ENCODE data around the gene RWDD1.
"Not testable (repeated sequence)": the region's sequence is repeated elsewhere in the genome, so short reads cannot be mapped to it uniquely, and the experiment has no call there.

RWDD1 gene

DNA sequence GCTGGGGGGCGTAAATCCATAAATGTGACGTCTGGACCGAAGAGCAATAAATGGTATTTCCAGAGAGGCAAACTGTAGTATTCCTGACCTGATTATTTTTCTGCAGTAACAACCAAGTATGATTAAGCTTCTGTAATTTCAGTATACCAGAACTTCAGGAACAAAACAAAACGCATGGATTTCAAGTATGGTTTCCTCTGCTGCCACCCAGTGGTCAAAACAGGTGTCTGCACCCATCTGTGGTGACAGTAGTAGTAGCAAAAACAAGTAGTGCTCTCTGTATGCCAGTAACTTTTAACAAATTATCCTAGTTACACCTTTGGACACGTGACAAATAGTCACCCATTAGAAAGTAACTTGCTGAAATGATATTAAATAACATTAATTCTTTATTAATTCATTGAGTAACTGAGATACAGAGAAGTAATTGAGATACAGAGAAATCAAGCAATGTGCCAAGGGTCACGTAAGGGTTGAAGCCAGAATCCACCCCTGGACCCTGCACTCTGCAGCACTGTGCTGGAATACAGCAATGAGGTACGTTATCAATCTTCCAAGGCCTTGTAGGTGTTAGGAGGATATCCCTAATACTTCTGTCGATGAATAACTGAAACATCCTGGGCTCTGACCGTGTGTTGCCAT, 9.8 kb upstream of the RWDD1 start:
- DNase-seq: peak; percentile 85

DNA sequence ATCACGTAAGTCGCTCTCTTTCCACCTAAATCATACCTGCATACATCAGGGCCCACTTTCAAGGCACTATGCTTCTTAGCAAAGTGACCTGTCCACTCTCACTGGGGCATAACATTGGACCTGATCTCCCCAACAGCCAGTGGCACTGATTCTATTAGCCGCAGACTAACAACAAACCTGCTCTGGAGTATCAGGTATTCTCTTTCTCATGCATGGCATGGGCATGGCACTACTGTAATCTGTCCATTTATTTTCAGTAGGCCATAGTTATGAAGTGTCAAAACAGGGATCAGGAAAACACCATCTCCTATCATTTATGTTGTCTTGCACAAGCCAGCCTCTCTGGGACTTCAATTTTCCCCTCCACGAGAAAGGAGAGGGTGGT, 9.3 kb upstream of the RWDD1 start:
- DNase-seq: no peak

DNA sequence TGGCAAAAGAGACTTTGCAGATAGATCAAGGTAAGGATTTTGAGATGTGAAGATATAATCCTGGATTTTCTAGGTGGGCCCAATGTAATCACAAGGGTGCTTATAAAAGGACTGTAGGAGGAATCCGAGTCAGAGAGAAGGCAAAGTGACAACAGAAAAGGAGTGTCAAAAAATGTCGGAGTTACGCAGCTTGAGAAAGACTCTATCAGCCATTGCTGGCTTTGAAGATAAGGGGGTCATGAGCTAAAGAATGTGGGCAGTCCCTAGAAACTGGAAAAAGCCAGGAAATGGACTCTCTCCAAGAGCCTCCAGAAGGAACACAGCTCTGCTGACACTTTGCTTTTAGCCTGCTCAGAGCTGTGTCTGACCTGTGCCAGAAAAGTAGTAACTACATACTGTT, 8.7 kb upstream of the RWDD1 start:
- DNase-seq: peak; percentile 14

DNA sequence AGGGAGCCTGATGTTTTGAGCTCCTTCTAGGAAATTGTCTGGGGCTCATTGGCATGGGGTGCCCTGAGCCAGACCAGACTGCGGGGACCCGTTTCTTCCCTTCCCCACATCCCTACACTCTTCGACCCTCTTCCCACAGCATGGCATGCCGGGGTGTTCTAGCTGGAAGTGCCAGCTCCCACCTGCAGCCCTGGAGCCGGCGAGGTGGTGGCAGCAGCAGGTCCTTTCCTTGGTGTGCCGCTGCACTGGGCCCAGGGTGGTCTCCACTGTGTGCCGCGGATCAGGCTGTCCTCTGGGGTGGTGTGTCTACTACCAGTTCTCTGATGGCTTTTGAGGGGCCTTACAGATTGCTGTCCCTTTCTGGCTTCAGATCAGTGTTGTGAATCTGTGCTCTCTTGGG, 7.5 kb upstream of the RWDD1 start:
- DNase-seq: no peak

DNA sequence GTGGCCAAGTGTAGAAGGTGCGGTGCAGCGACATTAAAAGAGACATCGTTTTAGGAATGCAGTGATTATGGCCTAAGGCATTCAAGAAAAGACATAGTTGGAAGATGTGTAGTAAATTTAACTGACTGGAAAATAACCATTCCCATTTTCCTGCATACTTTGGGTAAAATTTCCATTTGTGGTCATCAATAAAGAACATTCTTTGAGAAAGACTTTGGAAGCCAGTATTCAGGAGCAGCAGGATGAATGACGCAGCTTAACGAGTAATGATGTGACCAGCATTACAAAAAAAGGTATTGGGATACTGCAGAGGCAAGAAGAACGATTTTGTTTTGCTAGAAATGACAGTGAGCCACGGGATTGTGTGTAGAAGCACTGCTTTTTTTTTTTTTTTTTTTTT, 7.0 kb upstream of the RWDD1 start:
- DNase-seq: no peak

DNA sequence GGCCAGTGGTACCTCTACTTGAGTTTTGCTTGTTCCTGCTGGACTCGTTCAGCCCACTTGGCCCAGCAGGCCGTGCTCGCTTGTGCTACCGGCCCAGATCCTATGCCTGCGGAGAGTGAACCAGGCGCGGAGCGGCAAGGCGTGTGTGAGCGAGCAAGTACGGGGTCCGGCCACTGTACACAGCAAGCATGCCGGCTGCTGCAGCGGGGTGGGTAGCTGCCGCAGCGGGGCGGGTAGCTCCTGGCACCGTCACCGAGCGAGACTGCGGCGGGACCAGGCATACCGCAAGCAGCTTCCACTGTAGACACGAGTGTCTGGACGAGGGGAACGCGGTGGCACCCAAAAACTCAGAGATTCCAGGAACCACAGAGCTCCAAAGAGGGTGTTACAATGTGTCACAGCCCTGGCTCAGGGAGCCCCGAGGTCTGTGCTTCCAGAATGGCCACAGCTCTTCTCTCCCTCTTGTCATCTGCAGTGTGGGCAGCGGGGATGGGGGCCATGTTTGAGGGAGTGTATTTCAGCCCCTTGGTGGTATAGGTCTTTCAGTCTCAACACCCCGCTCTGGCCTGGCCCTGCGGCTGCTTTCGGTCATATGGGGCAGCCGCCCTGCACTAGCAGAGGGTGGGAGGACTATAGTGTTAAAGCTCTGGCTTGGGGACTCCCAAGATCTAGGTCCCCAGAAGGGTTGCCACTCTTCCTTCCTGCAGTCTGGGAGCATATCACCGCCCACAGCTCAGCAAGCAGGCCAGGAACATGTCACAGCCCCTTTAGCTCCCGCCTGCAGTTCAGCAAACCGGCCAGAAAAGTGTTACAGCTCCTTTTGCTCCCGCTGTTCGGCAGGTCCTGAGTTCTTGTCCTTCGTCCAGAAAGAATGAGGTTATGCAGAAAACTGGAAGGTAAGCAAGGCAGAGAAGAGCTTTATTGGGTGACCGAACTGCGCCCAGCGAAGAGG, 6.1 kb upstream of the RWDD1 start:
- peak; percentile 46 for DNase-seq

DNA sequence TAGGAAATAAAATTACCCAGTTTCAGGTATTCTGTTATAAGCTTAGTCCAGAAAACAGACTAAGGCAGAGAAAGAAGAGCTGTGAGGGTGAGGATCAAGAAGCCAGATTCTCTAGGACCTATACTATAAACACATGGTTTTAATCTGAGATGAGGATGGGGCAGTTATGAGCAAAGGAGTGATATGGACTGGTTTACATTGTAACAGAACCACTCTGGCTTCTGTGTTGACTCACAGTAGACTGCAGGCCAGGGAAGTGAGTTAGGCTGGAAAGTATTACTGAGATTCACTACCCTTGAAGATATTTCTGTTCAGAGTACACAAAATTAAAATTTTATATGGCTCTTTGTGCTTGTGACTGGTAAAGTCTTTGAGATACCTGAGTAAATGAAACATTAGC, 3.2 kb upstream of the RWDD1 start:
- DNase-seq: no peak

DNA sequence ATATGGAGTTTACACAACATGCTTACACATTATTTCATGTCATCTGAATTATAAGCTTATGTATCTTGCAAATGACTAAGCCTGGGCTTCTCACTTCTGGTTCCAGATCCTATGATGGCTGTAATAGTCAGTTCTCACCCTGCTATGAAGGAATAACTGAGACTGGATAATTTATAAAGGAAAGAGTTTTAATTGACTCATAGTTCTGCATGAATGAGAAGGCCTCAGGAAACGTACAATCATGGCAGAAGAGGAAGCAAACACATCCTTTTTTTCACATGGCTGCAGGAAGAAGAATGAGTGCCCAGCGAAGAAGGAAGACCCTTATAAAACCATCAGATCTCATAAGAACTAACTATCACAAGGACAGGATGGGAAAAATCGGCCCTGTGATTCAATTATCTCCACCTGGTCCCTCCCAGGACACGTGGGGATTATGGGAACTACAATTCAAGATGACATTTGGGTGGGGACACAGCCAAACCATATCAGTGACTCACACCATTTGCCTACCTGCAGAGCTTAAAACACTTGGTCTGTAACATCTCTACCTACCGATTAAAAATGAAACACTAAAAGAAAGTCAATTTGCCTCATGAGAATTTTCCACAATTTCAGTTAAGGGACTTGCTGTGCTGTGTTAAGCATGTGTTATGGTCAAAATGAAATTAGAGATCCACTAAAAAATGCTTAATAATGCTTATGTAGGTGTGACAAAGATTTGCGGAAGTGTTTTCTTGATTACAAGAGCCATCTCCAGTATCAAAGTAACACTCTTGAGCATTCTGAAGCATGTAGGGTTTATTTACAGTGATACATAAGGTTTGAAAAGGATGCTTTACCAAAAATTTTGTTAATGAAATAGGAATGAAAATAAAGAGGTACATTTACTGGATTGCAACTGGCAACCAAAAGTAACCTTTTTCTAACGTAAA, 2.2 kb upstream of the RWDD1 start:
- DNase-seq: peak; percentile 15

DNA sequence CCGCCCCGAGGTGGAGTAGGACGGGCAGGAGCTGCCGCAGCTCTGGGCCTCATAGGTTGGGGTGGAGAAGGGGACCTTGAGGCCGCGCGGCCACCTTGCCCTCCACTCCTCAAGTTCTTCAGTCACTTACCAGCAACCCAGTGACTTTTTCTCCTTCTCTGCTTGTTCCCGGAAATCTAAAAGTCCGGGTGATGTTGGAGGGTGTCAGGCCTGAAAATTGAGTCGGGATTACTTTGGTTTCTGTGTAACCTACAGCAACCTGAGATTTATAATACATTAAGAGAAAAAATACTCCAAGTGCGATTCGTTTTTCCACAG, 338 bp downstream of the RWDD1 start:
- no peak for DNase-seq

DNA sequence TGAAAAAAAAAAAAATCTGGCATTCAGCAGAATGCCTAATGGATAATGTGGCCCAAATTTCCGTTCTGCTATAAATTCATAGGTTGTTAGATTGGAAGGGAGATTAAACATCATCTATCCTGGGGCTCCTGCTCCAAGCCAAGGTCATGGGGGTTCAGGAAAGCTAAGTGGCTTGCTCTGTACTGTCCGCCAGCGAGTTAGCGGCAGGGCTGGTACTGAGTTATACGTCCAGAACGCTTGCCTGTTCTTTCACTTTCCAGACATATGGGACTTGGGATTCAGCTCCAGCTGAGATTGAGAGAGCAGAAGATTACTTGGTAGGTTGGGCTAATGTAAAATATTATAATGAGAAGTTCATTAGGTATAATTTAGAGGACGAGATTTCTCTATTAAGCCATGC, 858 bp downstream of the RWDD1 start:
- peak; percentile 48 for DNase-seq

DNA sequence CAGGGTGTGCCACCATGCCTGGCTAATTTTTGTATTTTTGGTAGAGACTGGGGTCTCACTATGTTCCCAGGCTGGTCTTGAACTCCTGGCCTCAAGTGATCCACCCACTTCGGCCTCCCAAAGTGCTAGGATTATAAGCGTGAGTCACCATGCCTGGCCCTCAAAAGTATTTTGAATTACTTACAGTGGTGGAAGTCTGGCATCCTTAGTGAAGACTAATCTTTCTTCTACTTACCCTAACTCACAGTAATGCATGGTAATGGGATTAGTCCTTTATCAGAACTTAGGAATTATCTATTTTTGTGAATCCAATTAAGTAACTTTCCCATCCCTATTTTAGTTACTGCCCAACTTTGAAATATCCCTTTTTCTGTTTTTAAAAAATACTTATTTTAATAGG, 3.9 kb downstream of the RWDD1 start:
- no peak for DNase-seq

DNA sequence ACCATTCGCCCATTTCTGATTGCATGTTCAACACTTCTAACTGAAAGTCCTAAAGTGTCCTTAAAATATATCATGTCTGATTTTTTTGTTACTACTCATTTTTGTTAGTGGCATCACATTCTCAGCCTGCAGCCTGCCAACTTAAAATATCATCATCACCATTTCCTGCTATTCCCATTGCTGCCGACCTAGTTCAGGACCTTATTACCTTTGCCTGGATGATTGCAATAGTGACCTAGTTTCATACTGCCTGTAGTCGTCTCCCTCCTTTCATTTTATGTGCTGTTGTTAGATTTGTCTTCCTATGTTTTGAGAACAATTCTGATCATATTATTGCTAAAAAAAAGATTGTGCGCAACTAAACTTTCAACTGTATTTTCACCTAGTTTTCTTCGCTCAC, 6.2 kb downstream of the RWDD1 start:
- no peak for DNase-seq

DNA sequence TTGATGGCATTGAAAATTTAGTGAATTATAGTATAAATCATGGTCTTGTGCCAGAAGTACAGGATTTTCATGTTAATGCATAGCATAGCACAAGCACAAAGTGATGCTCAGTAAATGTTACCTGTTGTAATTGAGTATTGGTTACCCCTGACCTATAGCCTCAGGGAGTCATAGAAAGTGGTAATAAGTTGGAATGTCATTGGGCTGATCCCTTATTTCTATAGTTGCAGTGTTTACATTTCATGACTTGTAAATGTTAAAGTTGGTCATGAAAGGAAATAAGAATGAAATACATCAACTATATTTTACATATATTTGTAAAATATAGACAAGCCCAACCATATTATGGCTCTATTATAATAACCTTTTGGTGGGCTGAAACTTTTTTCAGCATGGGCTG, 7.0 kb downstream of the RWDD1 start:
- DNase-seq: no peak

DNA sequence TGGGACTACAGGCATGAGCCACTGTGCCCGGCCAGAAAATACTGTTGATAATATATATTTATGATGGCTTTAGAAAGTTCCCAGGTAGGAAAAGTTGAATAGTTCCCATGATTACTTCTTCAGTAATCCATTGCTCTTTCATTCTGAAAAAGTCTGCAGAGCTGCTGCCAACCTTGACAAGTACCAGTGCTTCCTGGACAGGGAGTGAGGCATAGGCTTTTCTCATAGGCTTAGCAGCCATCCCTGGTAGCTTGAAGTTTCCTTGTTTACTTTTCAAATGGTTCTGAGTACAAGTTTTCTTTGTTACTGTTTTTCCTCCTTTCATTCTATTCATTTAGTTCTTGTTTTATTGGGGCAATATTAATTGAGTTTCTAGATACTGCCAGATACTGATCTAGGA, 7.8 kb downstream of the RWDD1 start:
- DNase-seq: no peak

DNA sequence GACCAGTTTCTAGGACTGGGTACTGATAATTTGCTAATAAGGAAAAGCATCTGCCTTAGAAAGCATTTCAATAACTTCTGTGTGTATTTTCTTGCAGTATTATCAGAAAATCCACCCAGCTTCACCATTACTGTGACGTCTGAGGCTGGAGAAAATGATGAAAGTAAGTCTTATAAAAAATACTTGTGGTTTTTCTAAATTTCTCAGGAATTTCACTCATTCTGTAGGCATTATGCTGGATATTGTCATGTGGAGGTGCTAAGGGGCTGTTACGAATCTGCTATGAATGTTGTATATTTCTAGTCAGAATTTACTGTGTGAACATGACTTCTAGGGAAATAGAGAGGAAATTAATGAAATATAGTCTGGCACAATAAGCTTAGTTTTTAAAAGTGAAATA, 8.9 kb downstream of the RWDD1 start:
- DNase-seq: no peak

DNA sequence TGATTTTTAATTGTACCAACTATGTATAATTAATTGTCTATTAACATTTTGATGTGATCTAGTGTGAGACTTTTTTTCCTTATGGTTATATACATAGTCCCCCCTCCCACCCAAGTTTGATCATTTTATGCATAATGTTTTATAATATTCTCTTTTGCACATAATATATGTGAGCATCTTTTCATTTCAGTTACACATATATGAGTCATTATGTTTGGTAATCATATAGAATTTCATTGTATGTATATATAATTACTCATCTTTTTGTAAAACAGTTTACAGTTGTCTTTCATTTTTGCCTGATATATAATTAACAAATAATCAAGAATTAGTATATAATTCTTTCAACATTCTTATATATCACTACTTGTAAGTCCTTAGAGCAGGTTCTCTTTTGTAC, 15.0 kb downstream of the RWDD1 start:
- no peak for DNase-seq

DNA sequence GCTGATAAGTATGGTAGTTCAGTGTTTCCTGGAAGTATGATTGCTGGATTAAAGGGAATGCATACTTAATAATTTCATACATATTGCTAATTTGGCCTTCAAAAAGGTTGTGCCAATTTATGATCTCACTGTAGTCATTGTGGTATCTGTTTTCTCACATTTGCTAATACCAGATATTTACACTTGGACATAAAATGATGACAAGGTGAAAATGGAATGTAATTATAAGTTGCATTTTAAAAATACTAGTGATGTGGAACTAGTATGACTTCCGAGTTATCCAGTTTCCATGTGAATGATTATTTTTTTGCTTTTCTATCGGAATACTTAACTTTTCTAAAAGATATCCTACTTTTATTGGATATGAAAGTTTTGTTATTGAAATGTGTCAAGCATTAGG, 15.4 kb downstream of the RWDD1 start:
- no peak for DNase-seq

DNA sequence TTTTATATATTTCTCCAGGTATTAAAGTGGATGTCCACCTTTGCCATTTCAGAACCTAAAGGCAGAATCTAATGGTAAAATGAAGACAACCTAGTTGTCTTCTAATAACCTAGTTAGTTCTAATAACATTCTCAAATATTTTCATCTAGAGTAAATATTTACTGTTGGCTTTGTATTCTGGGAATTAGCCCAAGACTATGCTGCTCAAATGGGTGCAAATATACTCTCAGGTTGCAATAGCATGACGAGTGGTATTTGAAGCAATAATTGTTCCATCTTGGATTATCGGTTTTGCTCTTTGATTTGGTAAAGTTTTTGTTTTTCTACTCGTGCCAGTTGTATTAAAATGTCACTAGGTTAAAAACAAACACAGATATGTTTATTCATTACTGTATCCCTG, 23.9 kb downstream of the RWDD1 start:
- no peak for DNase-seq

DNA sequence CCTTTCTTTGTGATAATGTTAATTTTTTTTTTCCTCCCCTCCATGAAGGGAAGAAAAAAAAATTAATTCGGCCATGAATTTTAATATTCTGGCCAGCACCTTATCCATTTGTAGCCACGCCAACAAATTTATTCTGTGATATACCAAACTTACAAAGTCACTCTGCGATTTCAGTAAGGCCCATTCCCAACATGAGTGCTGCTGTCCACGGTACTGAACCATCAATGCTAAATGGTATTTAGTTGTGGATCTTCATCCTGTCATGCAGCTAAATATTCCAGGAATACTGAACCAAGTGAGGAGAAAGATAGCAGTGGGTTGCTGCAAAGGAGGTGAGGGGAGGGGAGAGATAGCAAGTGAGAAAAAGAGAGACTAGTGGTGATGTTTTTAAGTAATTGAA, 25.5 kb downstream of the RWDD1 start:
- peak; percentile 53 for DNase-seq

DNA sequence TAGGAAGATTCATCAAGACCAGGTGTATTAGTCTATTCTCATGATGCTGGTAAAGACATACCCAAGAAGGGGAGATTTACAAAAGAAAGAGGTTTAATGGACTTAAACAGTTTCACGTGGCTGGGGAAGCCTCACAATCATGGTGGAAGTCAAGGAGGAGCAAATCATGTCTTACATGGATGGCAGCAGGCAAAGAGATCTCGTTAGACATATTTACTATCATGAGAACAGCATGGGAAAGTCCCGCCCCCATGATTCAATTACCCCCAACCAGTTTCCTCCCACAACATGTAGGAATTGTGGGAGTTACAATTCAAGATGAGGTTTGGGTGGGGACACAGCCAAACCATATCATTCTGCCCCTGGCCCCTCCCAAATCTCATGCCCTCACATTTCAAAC, 32.6 kb downstream of the RWDD1 start:
- DNase-seq: not testable (repeated sequence)

DNA sequence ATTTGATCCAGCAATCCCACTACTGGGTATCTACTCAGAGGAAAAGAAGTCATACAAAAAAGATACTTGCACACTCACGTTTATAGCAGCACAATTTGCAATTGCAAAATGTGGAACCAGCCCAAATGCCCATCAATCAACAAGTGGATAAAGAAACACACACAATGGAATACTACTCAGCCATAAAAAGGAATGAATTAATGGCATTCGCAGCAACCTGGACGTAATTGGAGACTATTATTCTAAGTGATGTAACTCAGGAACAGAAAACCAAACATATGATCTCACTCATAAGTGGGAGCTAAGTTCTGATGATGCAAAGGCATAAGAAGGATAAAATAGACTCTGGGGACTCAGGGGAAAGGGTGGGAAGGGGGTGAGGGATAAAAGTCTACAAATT, 33.6 kb downstream of the RWDD1 start:
- DNase-seq: not testable (repeated sequence)

DNA sequence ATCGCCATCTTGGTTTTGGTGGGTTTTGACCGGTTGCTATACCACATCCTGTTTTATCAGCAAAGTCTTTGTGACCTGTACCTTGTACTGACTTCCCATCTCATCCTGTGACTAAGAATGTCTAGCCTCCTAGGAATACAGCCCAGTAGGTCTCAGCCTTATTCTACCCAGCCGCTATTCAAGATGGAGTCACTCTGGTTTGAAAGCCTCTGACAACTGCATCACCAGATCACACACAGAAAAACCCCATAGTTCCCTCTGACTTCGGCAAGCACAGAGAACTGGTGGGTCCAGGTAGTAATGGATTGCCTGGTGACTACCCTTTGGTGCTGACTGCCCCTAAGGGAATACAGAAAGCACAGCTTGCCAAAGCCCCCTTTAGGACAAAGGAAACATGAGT, 34.6 kb downstream of the RWDD1 start:
- DNase-seq: no peak

DNA sequence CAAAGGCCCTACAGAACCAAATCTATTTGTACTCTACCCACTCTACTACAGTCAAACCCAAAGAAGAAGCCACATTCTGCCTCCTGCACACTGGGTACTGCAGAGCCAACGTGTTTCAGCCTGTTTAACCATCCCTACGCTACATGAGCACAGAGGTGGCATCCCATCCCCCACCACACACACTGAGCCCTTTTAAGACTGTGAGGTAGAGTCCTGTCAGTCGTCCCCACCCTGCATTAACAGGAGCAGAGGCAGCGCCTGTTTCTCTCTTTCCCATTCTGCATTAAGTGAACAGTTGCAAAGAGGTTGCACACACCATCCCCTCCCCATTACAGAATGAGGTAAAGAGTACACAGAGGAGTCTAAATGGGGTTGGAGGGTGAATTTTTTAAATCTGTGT, 39.8 kb downstream of the RWDD1 start:
- DNase-seq: no peak
